Spinal cord (tissue), 10 donors: ENCODE data around the gene COL17A1. TPM values are rescaled to one million over a fixed set of nuclear protein-coding genes. Genes with fewer than 3 reads are reported as not detected.

Experiments
- DNase-seq, 6 donors: peaks; one replicate each; pipeline versions ENCODE4 v3.0.0 to v3.0.0-alpha.2; 2013 to 2015; ENCODE audit warnings: low spot score in 6 of 6, low read depth in 4 of 6
- H3K27ac ChIP-seq: one replicate; pipeline ENCODE4 v1.5.1; 2013; ENCODE audit warnings: low read depth, low read length, control low read depth
- H3K27me3 ChIP-seq: one replicate; pipeline ENCODE4 v1.6.1; 2013; ENCODE audit warnings: low read length; ENCODE audit not compliant: control insufficient read depth, insufficient read depth
- H3K36me3 ChIP-seq: one replicate; pipeline ENCODE4 v1.6.1; 2013; ENCODE audit warnings: low read length; ENCODE audit not compliant: control insufficient read depth, insufficient read depth
- H3K4me1 ChIP-seq: one replicate; pipeline ENCODE4 v1.6.1; 2013; ENCODE audit warnings: low read length; ENCODE audit not compliant: control insufficient read depth, insufficient read depth
- H3K4me3 ChIP-seq: one replicate; pipeline ENCODE4 v1.5.1; 2013; ENCODE audit warnings: low read depth, low read length, control low read depth
- H3K9me3 ChIP-seq: one replicate; pipeline ENCODE4 v1.6.1; 2013; ENCODE audit warnings: low read length; ENCODE audit not compliant: control insufficient read depth, insufficient read depth
- WGBS: methylation state at CpG from one replicate; pipeline ENCODE4 v1.1.5; 2013; ENCODE audit warnings: missing lambda C conversion rate; ENCODE audit not compliant: insufficient coverage; 5-methylcytosine and 5-hydroxymethylcytosine counted together
- polyA plus RNA-seq, 2 donors: library from polyadenylated mRNA; unstranded; fragments of 120-200 nt; gene quantifications; one replicate each; pipeline ENCODE4 v1.2.1, GENCODE V29; 2013; ENCODE audit not compliant: insufficient read length in 2 of 2
- total RNA-seq, 2 donors: library from RNA; depleted of rRNA in 1 of 2; stranded (reverse); fragments of 120-200 nt in 1 of 2; fragments of >200 nt in 1 of 2; gene quantifications; one replicate each; pipeline versions ENCODE4 v1.2.3 to v1.2.4, GENCODE V29; 2013 to 2014
- donor health status: healthy.

Gene COL17A1
- total and polyA plus RNA-seq, 4 donors = 0.35 to 1.7 (median 0.54) TPM

DNA sequence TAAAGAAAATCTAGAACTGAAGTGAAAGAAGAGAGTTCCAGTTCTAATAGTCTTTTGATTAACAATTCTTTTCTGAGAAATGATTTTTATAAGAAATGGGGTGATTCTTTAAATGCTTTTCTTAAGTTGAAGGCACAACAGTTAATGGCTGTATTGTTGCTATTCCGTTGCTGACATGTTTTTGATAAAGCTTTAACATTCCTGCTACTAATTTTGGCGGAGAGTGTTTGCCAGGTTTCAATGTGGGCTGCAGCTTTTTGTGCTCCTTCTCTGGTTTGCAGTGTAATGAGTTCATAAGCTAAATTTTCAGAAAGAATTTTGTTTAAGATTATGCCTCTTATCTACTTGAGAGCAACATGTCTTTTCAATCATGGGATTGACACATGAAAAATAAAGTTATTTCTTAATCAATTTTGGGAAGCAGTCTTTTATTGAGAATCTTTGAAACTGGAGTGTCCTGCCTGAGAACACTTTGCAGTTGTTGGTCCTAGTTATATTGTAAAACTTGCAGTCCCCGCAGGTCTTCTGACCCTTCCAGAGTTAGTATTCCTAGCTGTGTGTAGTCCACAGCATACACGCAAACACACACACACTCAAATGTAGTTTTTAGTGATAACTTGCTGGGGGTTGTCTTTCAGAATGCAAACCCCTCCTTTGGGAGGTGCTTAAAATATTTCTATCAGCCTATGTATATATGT is 56.7 kb downstream of the COL17A1 start:
- Histone ChIP-seq H3K9me3 (no peaks in the 10 kb centered on the region), H3K4me1 (peaks cover 8% of the 10 kb centered on the region), H3K4me3 (no peak overlapping the region), H3K36me3 (no peaks in the 10 kb centered on the region), H3K27ac (no peak overlapping the region), H3K27me3 (no peaks in the 10 kb centered on the region)
- WGBS = 61% methylated on average over 2 of the region's 4 CpGs
- DNase-seq = no peak

DNA sequence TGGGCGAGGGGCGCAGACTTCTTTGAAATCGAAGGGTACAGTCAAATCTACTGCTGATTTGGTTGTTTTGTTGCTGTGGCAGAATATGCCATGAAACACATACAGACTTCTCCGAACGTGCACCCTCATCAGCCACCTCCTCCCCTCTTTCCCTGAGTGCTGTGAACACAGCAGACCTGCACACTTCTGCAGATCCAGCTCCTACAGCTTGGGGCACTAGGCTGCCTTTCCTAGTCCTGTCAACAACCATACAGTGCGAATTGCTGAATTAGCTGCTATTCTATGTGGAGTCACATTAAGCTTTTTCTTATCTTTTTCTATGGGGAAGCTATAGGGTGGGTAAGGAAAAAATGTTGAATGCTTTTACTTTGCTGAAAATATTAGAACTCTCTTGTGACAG is 57.5 kb downstream of the COL17A1 start:
- H3K36me3 ChIP-seq = no peaks in the 10 kb centered on the region
- H3K27me3 ChIP-seq = no peaks in the 10 kb centered on the region
- no peak overlapping the region for H3K27ac ChIP-seq
- H3K4me3 ChIP-seq = no peak overlapping the region
- DNase-seq = peak in 3 of 6 donors; percentile 20 to 82 (median 51)
- WGBS = no CpG with 5 or more reads among the region's 6 CpGs
- no peaks in the 10 kb centered on the region for H3K9me3 ChIP-seq
- peaks cover 8% of the 10 kb centered on the region for H3K4me1 ChIP-seq

DNA sequence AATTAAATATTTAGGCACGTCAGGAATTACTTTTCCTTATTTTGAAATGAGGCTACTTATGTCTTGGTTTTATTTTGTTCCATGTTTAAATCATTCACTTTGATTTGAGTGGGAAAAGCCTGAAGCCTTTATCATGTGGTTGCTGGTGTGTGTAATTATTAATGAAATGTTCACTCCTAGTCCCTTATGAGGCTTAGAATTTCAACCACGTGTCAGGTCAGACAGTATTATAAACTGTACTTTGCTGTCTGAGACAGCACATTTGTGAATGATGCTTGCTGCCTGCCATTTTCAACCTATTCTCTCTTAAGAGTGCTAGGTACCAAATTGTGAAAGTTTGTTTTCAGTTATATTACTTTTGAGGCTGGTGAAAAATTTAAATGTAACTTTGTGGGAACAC is 58.9 kb downstream of the COL17A1 start:
- Histone ChIP-seq H3K9me3 (no peaks in the 10 kb centered on the region), H3K27me3 (no peaks in the 10 kb centered on the region), H3K27ac (no peak overlapping the region), H3K36me3 (peaks cover 9% of the 10 kb centered on the region), H3K4me3 (no peak overlapping the region), H3K4me1 (no peaks in the 10 kb centered on the region)
- no CpG with 5 or more reads among the region's 2 CpGs for WGBS
- DNase-seq = no peak

DNA sequence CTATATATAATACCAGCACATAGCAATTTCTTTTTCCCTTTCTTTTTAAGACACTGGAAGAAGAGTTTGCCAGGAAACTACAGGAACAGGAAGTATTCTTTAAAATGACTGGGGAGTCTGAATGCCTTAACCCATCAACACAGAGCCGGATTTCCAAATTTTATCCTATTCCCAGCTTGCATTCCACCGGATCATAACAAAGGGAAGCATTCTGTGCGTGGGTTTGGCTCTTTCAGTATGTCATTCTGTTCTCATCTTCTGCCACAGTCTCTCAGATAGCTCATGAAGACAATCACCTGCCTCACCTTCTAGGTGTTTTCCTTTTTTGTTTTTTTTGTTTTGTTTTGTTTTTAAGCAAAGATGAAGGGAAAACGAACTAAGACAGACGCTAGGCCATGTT is 60.2 kb downstream of the COL17A1 start:
- Histone ChIP-seq H3K9me3 (no peaks in the 10 kb centered on the region), H3K27me3 (no peaks in the 10 kb centered on the region), H3K27ac (no peak overlapping the region), H3K36me3 (peaks cover 11% of the 10 kb centered on the region), H3K4me3 (no peak overlapping the region), H3K4me1 (no peaks in the 10 kb centered on the region)
- DNase-seq = no peak
- WGBS = 94% methylated on average over 3 of the region's 5 CpGs

DNA sequence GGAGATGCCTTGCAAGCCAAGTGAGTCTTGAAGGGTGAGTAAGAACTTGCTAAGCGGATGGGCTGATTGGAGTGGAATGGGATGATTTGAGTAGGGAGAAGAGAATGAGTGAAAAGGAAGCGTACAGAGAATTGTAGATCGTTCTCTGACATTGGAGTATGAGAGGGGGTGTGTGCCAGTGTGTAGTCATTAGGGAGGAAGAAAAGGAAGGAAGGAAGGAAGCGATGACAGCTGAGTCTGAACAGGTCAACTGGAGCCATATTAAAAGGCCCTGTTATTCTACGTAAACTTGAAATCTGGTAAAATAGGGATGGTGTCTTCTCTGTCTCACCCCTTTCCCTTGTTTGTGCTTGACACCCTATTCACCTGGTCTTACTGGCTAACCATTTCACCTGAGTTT is 63.7 kb downstream of the COL17A1 start:
- Histone ChIP-seq H3K27ac (no peak overlapping the region), H3K9me3 (no peaks in the 10 kb centered on the region), H3K4me1 (no peaks in the 10 kb centered on the region), H3K36me3 (peaks cover 21% of the 10 kb centered on the region), H3K4me3 (no peak overlapping the region), H3K27me3 (no peaks in the 10 kb centered on the region)
- no peak for DNase-seq
- WGBS = 95% methylated on average over 4 of the region's 5 CpGs

DNA sequence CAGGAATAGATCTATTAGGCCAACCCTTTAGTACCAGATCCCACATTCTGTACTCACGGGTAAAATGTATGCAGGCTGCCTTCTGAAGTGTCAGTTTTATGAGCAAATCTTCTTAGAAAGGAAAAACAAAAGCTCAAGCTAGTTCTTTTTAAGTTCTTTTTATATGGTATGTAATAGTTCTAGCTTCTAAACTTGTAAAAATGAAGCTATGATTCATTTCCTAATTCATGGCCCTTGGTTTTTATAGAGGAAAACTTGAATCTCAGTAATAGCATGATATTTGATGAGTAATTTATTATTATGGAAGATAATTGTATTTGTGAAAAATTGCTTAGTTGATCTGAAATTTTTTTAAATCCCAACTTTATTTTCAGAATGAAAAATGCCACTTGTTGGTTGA is 64.4 kb downstream of the COL17A1 start:
- H3K27ac ChIP-seq = no peak overlapping the region
- peaks cover 21% of the 10 kb centered on the region for H3K36me3 ChIP-seq
- no peak overlapping the region for H3K4me3 ChIP-seq
- no peaks in the 10 kb centered on the region for H3K4me1 ChIP-seq
- DNase-seq = no peak
- H3K9me3 ChIP-seq = no peaks in the 10 kb centered on the region
- no peaks in the 10 kb centered on the region for H3K27me3 ChIP-seq
- no CpG with 5 or more reads among the region's 1 CpG for WGBS

DNA sequence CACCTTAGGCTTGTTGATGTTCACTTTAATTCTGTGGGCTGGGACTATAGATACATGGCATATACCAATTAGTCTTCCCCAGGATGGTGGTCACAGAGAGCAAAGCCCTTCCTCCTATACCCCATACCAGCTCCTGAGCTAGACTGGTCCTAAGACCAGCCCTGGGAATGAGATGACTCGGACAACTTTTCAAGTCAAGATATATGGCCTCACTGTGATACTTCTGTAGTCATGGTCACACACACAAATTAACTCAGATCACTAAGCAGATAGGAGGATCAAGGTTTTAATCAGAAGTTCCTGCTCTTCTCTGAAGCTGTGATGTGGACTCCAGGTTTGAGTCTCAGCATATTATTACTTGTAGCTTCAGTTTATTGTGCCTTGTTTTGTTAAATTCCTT is 65.7 kb downstream of the COL17A1 start:
- peaks cover 21% of the 10 kb centered on the region for H3K36me3 ChIP-seq
- no peak overlapping the region for H3K27ac ChIP-seq
- no peaks in the 10 kb centered on the region for H3K4me1 ChIP-seq
- WGBS = no CpG with 5 or more reads among the region's 1 CpG
- no peak for DNase-seq
- H3K27me3 ChIP-seq = no peaks in the 10 kb centered on the region
- H3K4me3 ChIP-seq = no peak overlapping the region
- H3K9me3 ChIP-seq = no peaks in the 10 kb centered on the region

DNA sequence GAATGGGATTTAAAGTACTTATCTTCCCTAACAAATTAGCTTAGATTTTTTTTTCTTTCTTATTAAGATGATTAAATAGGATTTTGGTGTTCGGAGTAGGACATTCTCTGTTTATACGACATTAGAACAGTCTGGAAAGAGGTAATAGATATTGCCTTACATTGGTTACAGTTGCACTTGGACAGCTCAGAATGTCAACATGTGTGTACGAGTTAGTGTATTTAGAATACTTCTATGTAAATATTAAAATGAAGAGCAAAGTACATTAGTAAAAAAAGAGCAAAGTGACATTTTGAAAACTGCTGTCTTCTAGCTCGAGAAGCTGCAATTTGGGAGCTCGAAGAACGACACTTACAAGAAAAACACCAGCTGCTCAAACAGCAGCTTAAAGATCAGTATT is 67.2 kb downstream of the COL17A1 start:
- peaks cover 21% of the 10 kb centered on the region for H3K36me3 ChIP-seq
- no peak overlapping the region for H3K27ac ChIP-seq
- no peak overlapping the region for H3K4me3 ChIP-seq
- H3K9me3 ChIP-seq = no peaks in the 10 kb centered on the region
- 100% methylated on average over 1 of the region's 6 CpGs for WGBS
- DNase-seq = peak in 1 of 6 donors; percentile 43
- H3K27me3 ChIP-seq = no peaks in the 10 kb centered on the region
- H3K4me1 ChIP-seq = no peaks in the 10 kb centered on the region

DNA sequence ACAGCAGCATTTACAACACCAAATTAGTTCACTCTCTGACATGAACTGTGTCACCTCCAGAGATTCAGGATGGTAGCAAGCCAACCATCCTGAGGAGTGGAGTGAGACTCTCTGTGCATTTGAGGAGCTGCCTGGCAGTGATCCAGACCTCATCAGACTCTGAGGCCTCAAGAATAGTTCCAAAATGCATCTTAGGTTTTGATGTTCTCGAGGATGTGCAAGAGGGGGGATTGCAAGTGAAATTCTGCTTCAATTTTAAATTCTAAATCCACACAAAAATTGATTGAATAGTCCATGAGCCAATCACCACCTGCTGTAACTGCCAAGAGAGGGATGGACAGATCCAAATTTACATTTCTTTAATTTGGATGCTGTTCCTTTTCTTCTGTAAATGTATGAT is 69.0 kb downstream of the COL17A1 start:
- Histone ChIP-seq H3K4me3 (no peak overlapping the region), H3K27me3 (no peaks in the 10 kb centered on the region), H3K27ac (no peak overlapping the region), H3K4me1 (no peaks in the 10 kb centered on the region), H3K9me3 (no peaks in the 10 kb centered on the region), H3K36me3 (peaks cover 11% of the 10 kb centered on the region)
- no CpG with 5 or more reads among the region's 1 CpG for WGBS
- peak in 1 of 6 donors; percentile 70 for DNase-seq

DNA sequence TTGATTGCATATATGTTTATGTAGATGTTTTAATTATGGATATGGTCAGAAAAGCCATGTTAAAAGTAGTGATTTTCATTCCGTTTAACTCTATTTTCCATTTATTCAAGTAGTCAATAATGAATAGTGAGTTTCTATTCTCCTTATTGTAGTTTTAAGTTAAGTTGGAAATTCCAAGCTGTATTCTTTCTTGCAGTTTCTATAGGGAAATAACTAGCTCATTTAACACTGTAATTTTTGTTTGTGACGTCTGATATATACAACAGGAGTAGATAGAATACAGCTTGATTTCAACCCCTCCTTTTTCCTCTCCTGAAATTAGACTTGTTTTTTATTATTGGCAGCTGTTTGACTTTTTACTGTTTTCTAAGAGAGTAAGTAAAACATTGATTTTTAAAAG is 71.5 kb downstream of the COL17A1 start:
- no peaks in the 10 kb centered on the region for H3K4me1 ChIP-seq
- H3K27ac ChIP-seq = no peak overlapping the region
- no peaks in the 10 kb centered on the region for H3K9me3 ChIP-seq
- peaks cover 1% of the 10 kb centered on the region for H3K36me3 ChIP-seq
- no peaks in the 10 kb centered on the region for H3K27me3 ChIP-seq
- WGBS = no CpG with 5 or more reads among the region's 2 CpGs
- H3K4me3 ChIP-seq = no peak overlapping the region
- DNase-seq = no peak
